Liver (tissue), 9 donors: ENCODE results near the gene FADS2. TPM values are rescaled to one million over a fixed set of nuclear protein-coding genes. Genes with fewer than 3 reads are reported as not detected.

Experiments used
- DNase-seq: peaks from one replicate; pipeline ENCODE4 v3.0.0-alpha.2; 2017; ENCODE audit warnings: low spot score
- H3K27ac ChIP-seq, 2 donors: one replicate each; pipeline ENCODE4 v1.7.0; 2013; ENCODE audit warnings: inconsistent platforms in 2 of 2, low read length in 2 of 2, control low read depth in 1 of 2, low read depth in 1 of 2, mild to moderate bottlenecking in 1 of 2
- H3K27me3 ChIP-seq, 4 donors: one replicate each; pipeline versions ENCODE4 v1.6.1 to v1.7.0; 2013; ENCODE audit warnings: low read length in 3 of 4, inconsistent platforms in 1 of 4, mild to moderate bottlenecking in 1 of 4, moderate library complexity in 1 of 4; ENCODE audit not compliant: control insufficient read depth in 4 of 4, insufficient read depth in 4 of 4
- H3K36me3 ChIP-seq, 4 donors: one replicate each; pipeline versions ENCODE4 v1.6.1 to v1.7.0; 2013; ENCODE audit warnings: low read length in 3 of 4, mild to moderate bottlenecking in 3 of 4, low read depth in 1 of 4, moderate library complexity in 1 of 4; ENCODE audit not compliant: control insufficient read depth in 4 of 4, insufficient read depth in 3 of 4
- H3K4me1 ChIP-seq, 4 donors: one replicate each; pipeline versions ENCODE4 v1.6.1 to v1.7.0; 2013; ENCODE audit warnings: low read length in 3 of 4, mild to moderate bottlenecking in 3 of 4, moderate library complexity in 1 of 4; ENCODE audit not compliant: control insufficient read depth in 4 of 4, insufficient read depth in 4 of 4
- H3K4me3 ChIP-seq, 3 donors: one replicate each; pipeline versions ENCODE4 v1.6.1 to v1.7.0; 2013; ENCODE audit warnings: low read length in 3 of 3, control low read depth in 1 of 3, low read depth in 1 of 3, mild to moderate bottlenecking in 1 of 3
- H3K9ac ChIP-seq, 2 donors: one replicate each; pipeline ENCODE4 v1.7.0; 2013; ENCODE audit warnings: low read length in 2 of 2, mild to moderate bottlenecking in 2 of 2, moderate library complexity in 2 of 2, control low read depth in 1 of 2, low read depth in 1 of 2
- H3K9me3 ChIP-seq, 4 donors: one replicate each; pipeline versions ENCODE4 v1.6.1 to v1.7.0; 2013; ENCODE audit warnings: low read length in 3 of 4; ENCODE audit not compliant: control insufficient read depth in 4 of 4
- CTCF ChIP-seq: fragments of 150-350 bp; IDR thresholded peaks from 2 replicates; pipeline ENCODE4 v1.5.1; 2017; ENCODE audit warnings: improper control_type of control experiment, low read depth, low read length; ENCODE audit not compliant: missing input control
- EGR1 ChIP-seq, 2 donors: IDR thresholded peaks; 2 replicates each; pipeline ENCODE4 v1.6.1; 2016 to 2018; ENCODE audit warnings: antibody characterized with exemption in 2 of 2, low read depth in 2 of 2
- FOXA1 ChIP-seq: IDR thresholded peaks from 2 replicates; pipeline ENCODE4 v1.6.1; 2016; ENCODE audit warnings: antibody characterized with exemption
- FOXA2 ChIP-seq: IDR thresholded peaks from 2 replicates; pipeline ENCODE4 v1.6.1; 2016; ENCODE audit warnings: antibody characterized with exemption
- GABPA ChIP-seq, 2 donors: IDR thresholded peaks in 1 of 2; conservative IDR thresholded peaks in 1 of 2; 2 replicates each; pipeline ENCODE4 v1.6.1; 2016; ENCODE audit warnings: antibody characterized with exemption in 2 of 2, mild to moderate bottlenecking in 1 of 2, moderate library complexity in 1 of 2
- HNF4A ChIP-seq, 2 donors: conservative IDR thresholded peaks; 2 replicates each; pipeline ENCODE4 v1.6.1; 2016; ENCODE audit warnings: antibody characterized with exemption in 2 of 2, mild to moderate bottlenecking in 2 of 2
- HNF4G ChIP-seq: IDR thresholded peaks from 2 replicates; pipeline ENCODE4 v1.6.1; 2016; ENCODE audit warnings: antibody characterized with exemption
- JUND ChIP-seq, 2 donors: IDR thresholded peaks; 2 replicates each; pipeline ENCODE4 v1.6.1; 2016; ENCODE audit warnings: antibody characterized with exemption in 2 of 2
- NR2F2 ChIP-seq: IDR thresholded peaks from 2 replicates; pipeline ENCODE4 v1.6.1; 2016; ENCODE audit warnings: antibody characterized with exemption
- RAD21 ChIP-seq, 2 donors: IDR thresholded peaks; 2 replicates each; pipeline ENCODE4 v1.6.1; 2016; ENCODE audit warnings: antibody characterized with exemption in 2 of 2, mild to moderate bottlenecking in 2 of 2
- RXRA ChIP-seq, 2 donors: IDR thresholded peaks; 2 replicates each; pipeline ENCODE4 v1.6.1; 2017 to 2018; ENCODE audit warnings: antibody characterized with exemption in 2 of 2, mild to moderate bottlenecking in 1 of 2
- SP1 ChIP-seq: IDR thresholded peaks from 2 replicates; pipeline ENCODE4 v1.6.1; 2018; ENCODE audit warnings: antibody characterized with exemption, mild to moderate bottlenecking
- TAF1 ChIP-seq: conservative IDR thresholded peaks from 2 replicates; pipeline ENCODE4 v1.6.1; 2016; ENCODE audit warnings: antibody characterized with exemption, mild to moderate bottlenecking
- YY1 ChIP-seq: IDR thresholded peaks from 2 replicates; pipeline ENCODE4 v1.6.1; 2016; ENCODE audit warnings: antibody characterized with exemption, mild to moderate bottlenecking
- ZBTB33 ChIP-seq: IDR thresholded peaks from 2 replicates; pipeline ENCODE4 v1.6.1; 2016; ENCODE audit warnings: antibody characterized with exemption
- WGBS: extraction: QIAGEN DNeasy Blood & Tissue Kit; methylation state at CpG from one replicate; pipeline ENCODE4 v1.1.7; 2013; 5-methylcytosine and 5-hydroxymethylcytosine counted together
- polyA plus RNA-seq, 2 donors: library from polyadenylated mRNA; stranded (reverse) in 1 of 2; unstranded in 1 of 2; fragments of 200-250 nt in 1 of 2; fragments of >200 nt in 1 of 2; fragmentation: Nextera tagmentation in 1 of 2; extraction: Ambion mirVana in 1 of 2; gene quantifications; one replicate each; pipeline versions ENCODE4 v1.2.1 to v1.2.3, GENCODE V29; 2013 to 2015
- total RNA-seq, 2 donors: library from RNA; depleted of rRNA; stranded (reverse); fragments of >200 nt; gene quantifications; one replicate each; pipeline ENCODE4 v1.2.3, GENCODE V29; 2014
- TF ChIP-seq, protein P1 (sequence below): IDR thresholded peaks from 2 replicates; pipeline ENCODE4 v1.6.1; 2016; ENCODE audit warnings: antibody characterized with exemption
- TF ChIP-seq, protein P2 (sequence below): IDR thresholded peaks from 2 replicates; pipeline ENCODE4 v1.6.1; 2016; ENCODE audit warnings: antibody characterized with exemption
- TF ChIP-seq, protein P3 (sequence below): IDR thresholded peaks from 2 replicates; pipeline ENCODE4 v1.6.1; 2016; ENCODE audit warnings: antibody characterized with exemption, mild to moderate bottlenecking
- donor health status: healthy.
- donor health status: healthy.
- donor health status: healthy.
- donor health status: healthy.
- donor health status: healthy.

Gene FADS2
- total and polyA plus RNA-seq, 4 donors: 2.8 to 281 (median 84.9) TPM

DNA sequence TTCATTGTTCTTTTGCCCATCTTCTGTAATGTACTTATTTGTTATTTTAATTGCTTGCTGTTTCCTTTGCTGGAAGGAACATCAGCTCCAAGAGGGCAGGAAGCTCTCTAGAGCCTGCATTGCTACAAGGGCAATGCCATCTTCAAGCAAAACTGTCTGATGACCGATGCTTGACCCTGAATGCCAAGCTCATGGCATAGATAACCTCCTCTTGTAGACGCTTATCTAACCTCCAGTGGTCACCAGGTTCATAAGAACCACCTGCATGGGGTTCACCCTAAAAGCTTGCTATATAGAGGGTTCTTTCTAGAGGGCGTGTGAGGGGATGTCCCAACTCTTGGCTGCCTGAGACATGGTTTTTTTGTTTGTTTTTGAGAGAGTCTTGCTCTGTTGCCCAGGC is 46.8 kb downstream of the FADS2 start (continued):
- TF ChIP-seq FOXA1 (no peak), RXRA (IDR thresholded peaks at IDR 0.05) (no peak), SP1 (no peak), JUND (IDR thresholded peaks at IDR 0.05) (no peak), FOXA2 (no peak), HNF4G (no peak), RAD21 (IDR thresholded peaks at IDR 0.05) (no peak), TAF1 (no peak), YY1 (no peak), GABPA (IDR thresholded peaks at IDR 0.05 in 1 of 2, conservative IDR thresholded peaks at IDR 0.05 in 1 of 2) (no peak), HNF4A (conservative IDR thresholded peaks at IDR 0.05) (no peak)
- TF ChIP-seq, protein P1, sequence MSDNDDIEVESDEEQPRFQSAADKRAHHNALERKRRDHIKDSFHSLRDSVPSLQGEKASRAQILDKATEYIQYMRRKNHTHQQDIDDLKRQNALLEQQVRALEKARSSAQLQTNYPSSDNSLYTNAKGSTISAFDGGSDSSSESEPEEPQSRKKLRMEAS: no peak

DNA sequence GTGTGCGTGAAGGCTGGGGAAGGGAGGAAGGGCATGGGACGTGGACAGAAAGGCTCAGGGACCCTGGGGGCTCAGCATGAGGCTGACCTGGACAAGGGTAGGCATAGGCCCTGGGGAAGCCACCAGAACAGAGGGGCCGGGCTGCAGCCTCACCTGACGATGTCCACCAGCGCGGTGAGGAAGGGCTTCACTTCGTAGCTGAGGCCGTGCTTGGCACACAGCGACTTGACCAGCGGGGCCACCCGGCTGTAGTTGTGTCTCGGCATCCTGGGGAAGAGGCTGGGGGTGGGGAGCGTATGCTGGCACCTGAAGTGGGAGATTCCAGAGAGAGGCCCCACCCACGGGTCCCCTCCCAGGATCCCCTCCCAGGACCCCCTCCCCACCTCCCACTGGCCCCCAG is 47.6 kb downstream of the FADS2 start:
- no peaks in the 10 kb centered on the region for H3K4me1 ChIP-seq
- H3K36me3 ChIP-seq: no peaks in the 10 kb centered on the region
- no peaks in the 10 kb centered on the region for H3K9me3 ChIP-seq
- DNase-seq: no peak
- H3K9ac ChIP-seq: no peak overlapping the region
- H3K27ac ChIP-seq: no peak overlapping the region
- no peak for TF ChIP-seq HNF4A (conservative IDR thresholded peaks at IDR 0.05)
- TF ChIP-seq, protein P2, sequence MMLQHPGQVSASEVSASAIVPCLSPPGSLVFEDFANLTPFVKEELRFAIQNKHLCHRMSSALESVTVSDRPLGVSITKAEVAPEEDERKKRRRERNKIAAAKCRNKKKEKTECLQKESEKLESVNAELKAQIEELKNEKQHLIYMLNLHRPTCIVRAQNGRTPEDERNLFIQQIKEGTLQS: no peak
- TF ChIP-seq ZBTB33: no peak
- no peak for TF ChIP-seq FOXA2
- TF ChIP-seq JUND (IDR thresholded peaks at IDR 0.05): no peak
- TF ChIP-seq, protein P1: no peak
- 96% methylated on average over 14 of the region's 14 CpGs for WGBS
- H3K4me3 ChIP-seq: no peak overlapping the region
- H3K27me3 ChIP-seq: no peaks in the 10 kb centered on the region

GRCh38 chr11:61879152-61879551 is 51.1 kb downstream of the FADS2 start:
- Histone ChIP-seq H3K36me3 (no peaks in the 10 kb centered on the region), H3K27ac (no peak overlapping the region), H3K9me3 (no peaks in the 10 kb centered on the region), H3K27me3 (no peaks in the 10 kb centered on the region), H3K4me3 (no peak overlapping the region), H3K9ac (no peak overlapping the region), H3K4me1 (no peaks in the 10 kb centered on the region)
- TF ChIP-seq RAD21 (IDR thresholded peaks at IDR 0.05): no peak
- no peak for TF ChIP-seq SP1
- TF ChIP-seq GABPA (IDR thresholded peaks at IDR 0.05 in 1 of 2, conservative IDR thresholded peaks at IDR 0.05 in 1 of 2): no peak
- TF ChIP-seq TAF1: no peak
- TF ChIP-seq RXRA (IDR thresholded peaks at IDR 0.05): no peak
- no peak for TF ChIP-seq HNF4A (conservative IDR thresholded peaks at IDR 0.05)
- TF ChIP-seq, protein P1: no peak
- no peak for TF ChIP-seq JUND (IDR thresholded peaks at IDR 0.05)
- no peak for TF ChIP-seq HNF4G
- no peak for TF ChIP-seq EGR1 (IDR thresholded peaks at IDR 0.05; ENCODE audit: low read depth in 2 of 2)
- no peak for TF ChIP-seq NR2F2
- no peak for TF ChIP-seq FOXA2
- TF ChIP-seq YY1: no peak
- TF ChIP-seq ZBTB33: no peak
- no peak for TF ChIP-seq CTCF
- TF ChIP-seq FOXA1: no peak
- TF ChIP-seq, protein P3, sequence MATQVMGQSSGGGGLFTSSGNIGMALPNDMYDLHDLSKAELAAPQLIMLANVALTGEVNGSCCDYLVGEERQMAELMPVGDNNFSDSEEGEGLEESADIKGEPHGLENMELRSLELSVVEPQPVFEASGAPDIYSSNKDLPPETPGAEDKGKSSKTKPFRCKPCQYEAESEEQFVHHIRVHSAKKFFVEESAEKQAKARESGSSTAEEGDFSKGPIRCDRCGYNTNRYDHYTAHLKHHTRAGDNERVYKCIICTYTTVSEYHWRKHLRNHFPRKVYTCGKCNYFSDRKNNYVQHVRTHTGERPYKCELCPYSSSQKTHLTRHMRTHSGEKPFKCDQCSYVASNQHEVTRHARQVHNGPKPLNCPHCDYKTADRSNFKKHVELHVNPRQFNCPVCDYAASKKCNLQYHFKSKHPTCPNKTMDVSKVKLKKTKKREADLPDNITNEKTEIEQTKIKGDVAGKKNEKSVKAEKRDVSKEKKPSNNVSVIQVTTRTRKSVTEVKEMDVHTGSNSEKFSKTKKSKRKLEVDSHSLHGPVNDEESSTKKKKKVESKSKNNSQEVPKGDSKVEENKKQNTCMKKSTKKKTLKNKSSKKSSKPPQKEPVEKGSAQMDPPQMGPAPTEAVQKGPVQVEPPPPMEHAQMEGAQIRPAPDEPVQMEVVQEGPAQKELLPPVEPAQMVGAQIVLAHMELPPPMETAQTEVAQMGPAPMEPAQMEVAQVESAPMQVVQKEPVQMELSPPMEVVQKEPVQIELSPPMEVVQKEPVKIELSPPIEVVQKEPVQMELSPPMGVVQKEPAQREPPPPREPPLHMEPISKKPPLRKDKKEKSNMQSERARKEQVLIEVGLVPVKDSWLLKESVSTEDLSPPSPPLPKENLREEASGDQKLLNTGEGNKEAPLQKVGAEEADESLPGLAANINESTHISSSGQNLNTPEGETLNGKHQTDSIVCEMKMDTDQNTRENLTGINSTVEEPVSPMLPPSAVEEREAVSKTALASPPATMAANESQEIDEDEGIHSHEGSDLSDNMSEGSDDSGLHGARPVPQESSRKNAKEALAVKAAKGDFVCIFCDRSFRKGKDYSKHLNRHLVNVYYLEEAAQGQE: no peak
- TF ChIP-seq, protein P2: no peak
- no peak for DNase-seq
- 92% methylated on average over 7 of the region's 7 CpGs for WGBS
